Epithelial cell of esophagus (primary cell): ENCODE results near the gene FGD2.

Source experiments
- DNase-seq: peaks from one replicate; pipeline ENCODE4 v3.0.0; 2010; ENCODE audit warnings: low read depth
- H3K4me3 ChIP-seq: 2 replicates; pipeline ENCODE4 v1.5.1; 2011; ENCODE audit warnings: mild to moderate bottlenecking, low read length, control low read depth
- TF ChIP-seq, protein P1 (sequence below): IDR thresholded peaks from 2 replicates; pipeline ENCODE4 v1.5.1; 2011; ENCODE audit warnings: low read depth, mild to moderate bottlenecking, low read length, control low read depth, inconsistent platforms; ENCODE audit not compliant: insufficient read depth; ENCODE audit errors: missing control alignments

FGD2 gene

GRCh38 chr6:36997811-36998722 is 7.4 kb upstream of the FGD2 start:
- TF ChIP-seq, protein P1, sequence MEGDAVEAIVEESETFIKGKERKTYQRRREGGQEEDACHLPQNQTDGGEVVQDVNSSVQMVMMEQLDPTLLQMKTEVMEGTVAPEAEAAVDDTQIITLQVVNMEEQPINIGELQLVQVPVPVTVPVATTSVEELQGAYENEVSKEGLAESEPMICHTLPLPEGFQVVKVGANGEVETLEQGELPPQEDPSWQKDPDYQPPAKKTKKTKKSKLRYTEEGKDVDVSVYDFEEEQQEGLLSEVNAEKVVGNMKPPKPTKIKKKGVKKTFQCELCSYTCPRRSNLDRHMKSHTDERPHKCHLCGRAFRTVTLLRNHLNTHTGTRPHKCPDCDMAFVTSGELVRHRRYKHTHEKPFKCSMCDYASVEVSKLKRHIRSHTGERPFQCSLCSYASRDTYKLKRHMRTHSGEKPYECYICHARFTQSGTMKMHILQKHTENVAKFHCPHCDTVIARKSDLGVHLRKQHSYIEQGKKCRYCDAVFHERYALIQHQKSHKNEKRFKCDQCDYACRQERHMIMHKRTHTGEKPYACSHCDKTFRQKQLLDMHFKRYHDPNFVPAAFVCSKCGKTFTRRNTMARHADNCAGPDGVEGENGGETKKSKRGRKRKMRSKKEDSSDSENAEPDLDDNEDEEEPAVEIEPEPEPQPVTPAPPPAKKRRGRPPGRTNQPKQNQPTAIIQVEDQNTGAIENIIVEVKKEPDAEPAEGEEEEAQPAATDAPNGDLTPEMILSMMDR, result no peak

GRCh38 chr6:36998723-36999038 is 6.8 kb upstream of the FGD2 start:
- no peak overlapping the region for H3K4me3 ChIP-seq
- DNase-seq, result no peak
- TF ChIP-seq, protein P1, result no peak

More at GRCh38 chr6:36997811-36998722, 7.4 kb upstream of the FGD2 start:
- no peak for DNase-seq
- H3K4me3 ChIP-seq, result no peak overlapping the region

- no peak overlapping the region for H3K4me3 ChIP-seq
- TF ChIP-seq, protein P1, result no peak
- no peak for DNase-seq
These were observed 6.2 kb upstream of the FGD2 start for GRCh38 chr6:36999061-36999750.

DNA sequence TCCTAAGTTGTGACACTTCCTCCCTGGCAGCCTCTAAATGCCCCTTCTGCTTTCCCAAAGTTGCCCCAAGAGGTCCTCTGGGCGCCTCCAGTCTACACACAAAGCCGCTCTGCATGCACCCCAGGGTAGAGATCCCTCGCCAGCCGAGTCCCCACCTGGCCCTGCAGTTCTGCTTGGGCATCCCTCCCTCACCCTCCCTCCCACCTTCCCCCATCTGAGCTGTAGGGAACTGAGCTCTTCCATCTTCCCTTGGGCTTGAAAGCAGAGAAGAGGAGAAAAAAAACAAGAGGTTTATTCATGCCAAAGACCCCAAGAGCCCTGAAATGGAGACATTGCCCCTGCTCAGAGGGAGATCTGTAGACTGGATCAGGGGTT is 5.7 kb upstream of the FGD2 start:
- DNase-seq, result no peak
- TF ChIP-seq, protein P1, result no peak
- no peak overlapping the region for H3K4me3 ChIP-seq

GRCh38 chr6:37004044-37004980 is 1.1 kb upstream of the FGD2 start:
- H3K4me3 ChIP-seq, result no peak overlapping the region
- TF ChIP-seq, protein P1, result no peak
- DNase-seq, result no peak

DNA sequence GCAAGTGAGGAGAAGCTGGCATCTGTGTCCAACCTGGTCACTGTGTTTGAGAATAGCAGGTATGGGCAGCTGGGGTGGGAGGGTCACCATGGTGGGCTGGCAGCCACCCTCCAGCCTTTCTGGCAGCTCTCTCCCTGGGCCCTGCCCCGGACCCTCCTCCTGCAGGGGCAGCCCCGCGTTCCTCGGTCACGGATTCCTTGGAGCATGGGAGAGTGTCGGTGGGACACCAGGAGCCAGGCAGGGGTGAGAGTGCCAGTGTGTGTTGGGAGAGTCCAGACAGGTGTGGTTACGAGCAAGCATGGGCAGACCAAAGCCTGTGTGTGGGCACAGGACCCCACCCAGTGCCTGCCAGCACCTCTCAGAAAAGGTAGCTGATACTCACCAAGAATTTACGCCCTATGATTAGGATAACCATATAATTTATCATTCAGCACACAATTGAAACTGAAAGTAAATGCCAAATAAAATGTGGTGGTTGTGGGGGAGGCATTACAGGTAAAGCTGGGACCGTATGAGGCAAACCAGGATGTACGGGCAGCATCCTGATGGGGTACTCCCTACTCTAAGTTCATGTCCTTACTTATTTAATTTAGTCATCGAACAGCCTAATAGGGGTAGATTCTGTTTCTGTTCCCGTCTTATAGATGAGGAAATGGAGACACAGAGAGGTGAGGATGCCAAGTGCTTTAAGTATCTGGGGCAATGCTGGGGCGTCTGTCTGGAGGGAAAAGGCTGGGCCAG is 542 bp downstream of the FGD2 start:
- H3K4me3 ChIP-seq, result no peak overlapping the region
- TF ChIP-seq, protein P1, result no peak
- DNase-seq, result no peak
